Calu3 (cell line): ENCODE results near the gene VPS8. TPM values are rescaled to one million over a fixed set of nuclear protein-coding genes. Genes with fewer than 3 reads are reported as not detected.

Experiments used
- BruUV-seq: library from RNA; stranded (reverse); fragments of 400-500 nt; replicated peaks from 2 replicates; lab custom pipeline; 2021; lab: Mats Ljungman, UMichigan
- CTCF ChIA-PET: fragments of 300-600 bp; sonication (Branson Sonifier 250); formaldehyde crosslinking; loops from one replicate; lab custom pipeline; 2022; ENCODE audit warnings: antibody characterized with exemption; lab: Charles Lee
- DNase-seq: peaks from one replicate; pipeline ENCODE4 v3.0.0; 2022
- H3K27ac Mint-ChIP-seq: one replicate; pipeline ENCODE4 v1.8.0; 2022; ENCODE audit warnings: mixed read lengths; ENCODE audit not compliant: unreplicated experiment
- H3K27me3 Mint-ChIP-seq: one replicate; pipeline ENCODE4 v1.8.0; 2022; ENCODE audit warnings: mixed read lengths; ENCODE audit not compliant: unreplicated experiment
- H3K36me3 Mint-ChIP-seq: one replicate; pipeline ENCODE4 v1.8.0; 2022; ENCODE audit warnings: mild to moderate bottlenecking, moderate library complexity, mixed read lengths; ENCODE audit not compliant: insufficient read depth, unreplicated experiment
- H3K4me1 Mint-ChIP-seq: one replicate; pipeline ENCODE4 v1.8.0; 2022; ENCODE audit warnings: mild to moderate bottlenecking, low read depth, mixed read lengths; ENCODE audit not compliant: unreplicated experiment
- H3K4me3 Mint-ChIP-seq: one replicate; pipeline ENCODE4 v1.8.0; 2022; ENCODE audit warnings: mild to moderate bottlenecking, low read depth, moderate library complexity, mixed read lengths; ENCODE audit not compliant: unreplicated experiment
- H3K9me3 Mint-ChIP-seq: one replicate; pipeline ENCODE4 v1.8.0; 2022; ENCODE audit warnings: low read depth, mixed read lengths; ENCODE audit not compliant: unreplicated experiment
- intact Hi-C: fragments of 100-400 bp; cut with micrococcal nuclease; formaldehyde crosslinking; loops from one replicate; pipeline ENCODE4 v1.10.0; 2022; ENCODE audit not compliant: unreplicated experiment
- total RNA-seq: library from RNA; stranded (reverse); gene quantifications from 2 replicates; pipeline ENCODE4 v1.2.3, GENCODE V29; 2022
- TF ChIP-seq, protein P1 (sequence below): fragments of 200-600 bp; IDR thresholded peaks from one replicate; pipeline ENCODE4 v1.8.0; 2022; ENCODE audit warnings: antibody characterized with exemption; ENCODE audit not compliant: unreplicated experiment

VPS8 gene
- total RNA-seq, 1 experiment from 2014 or later, result 62.5 TPM

DNA sequence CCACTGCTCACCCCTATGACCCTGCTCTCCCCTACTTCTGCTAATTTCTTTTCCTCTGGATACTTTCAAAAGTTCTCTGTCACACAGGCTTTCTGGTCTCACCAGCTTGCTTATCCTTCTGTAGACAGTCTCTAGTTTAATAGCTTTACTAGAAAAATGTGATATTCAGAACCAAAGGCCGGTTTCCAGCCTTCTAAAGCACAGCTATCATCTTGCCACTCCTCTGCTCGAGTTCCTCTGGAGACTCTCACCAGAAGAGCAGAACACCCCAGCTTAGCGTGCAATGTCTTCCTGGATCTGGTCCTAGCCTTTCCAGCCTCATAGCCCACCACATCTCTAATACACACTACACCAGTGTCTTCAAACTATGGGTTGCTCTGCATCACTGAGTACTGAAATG, 1.8 kb upstream of the VPS8 start:
- H3K4me1 Mint-ChIP-seq, result peaks cover 25% of the 10 kb centered on the region
- CTCF ChIA-PET, result no interaction called here
- TF ChIP-seq, protein P1, sequence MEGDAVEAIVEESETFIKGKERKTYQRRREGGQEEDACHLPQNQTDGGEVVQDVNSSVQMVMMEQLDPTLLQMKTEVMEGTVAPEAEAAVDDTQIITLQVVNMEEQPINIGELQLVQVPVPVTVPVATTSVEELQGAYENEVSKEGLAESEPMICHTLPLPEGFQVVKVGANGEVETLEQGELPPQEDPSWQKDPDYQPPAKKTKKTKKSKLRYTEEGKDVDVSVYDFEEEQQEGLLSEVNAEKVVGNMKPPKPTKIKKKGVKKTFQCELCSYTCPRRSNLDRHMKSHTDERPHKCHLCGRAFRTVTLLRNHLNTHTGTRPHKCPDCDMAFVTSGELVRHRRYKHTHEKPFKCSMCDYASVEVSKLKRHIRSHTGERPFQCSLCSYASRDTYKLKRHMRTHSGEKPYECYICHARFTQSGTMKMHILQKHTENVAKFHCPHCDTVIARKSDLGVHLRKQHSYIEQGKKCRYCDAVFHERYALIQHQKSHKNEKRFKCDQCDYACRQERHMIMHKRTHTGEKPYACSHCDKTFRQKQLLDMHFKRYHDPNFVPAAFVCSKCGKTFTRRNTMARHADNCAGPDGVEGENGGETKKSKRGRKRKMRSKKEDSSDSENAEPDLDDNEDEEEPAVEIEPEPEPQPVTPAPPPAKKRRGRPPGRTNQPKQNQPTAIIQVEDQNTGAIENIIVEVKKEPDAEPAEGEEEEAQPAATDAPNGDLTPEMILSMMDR, result no peak

DNA sequence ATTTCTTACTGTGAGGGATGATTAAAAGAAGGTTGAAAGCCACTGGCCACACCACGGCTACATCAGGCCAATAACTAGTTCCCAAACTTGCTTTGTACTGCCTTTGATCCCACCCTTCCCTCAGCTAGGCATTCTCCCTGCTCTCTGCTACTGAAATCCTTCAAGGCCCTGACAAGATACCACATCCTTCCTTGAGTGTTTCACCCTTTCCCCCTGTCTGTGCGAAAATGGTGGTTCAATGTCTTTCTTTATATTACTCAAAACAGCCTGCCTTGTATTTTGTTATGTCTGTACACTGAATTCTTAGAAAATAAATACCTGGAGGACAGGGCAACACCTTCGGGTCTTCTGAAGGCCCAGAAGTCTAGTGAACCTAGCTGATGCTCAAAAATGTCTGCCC, 932 bp upstream of the VPS8 start:
- no peak for DNase-seq
- H3K27me3 Mint-ChIP-seq, result no peaks in the 10 kb centered on the region
- H3K9me3 Mint-ChIP-seq, result no peaks in the 10 kb centered on the region
- TF ChIP-seq, protein P1, result no peak
- no peak overlapping the region for H3K4me3 Mint-ChIP-seq
- H3K36me3 Mint-ChIP-seq, result peaks cover 16% of the 10 kb centered on the region
- CTCF ChIA-PET, result interaction anchor here (0.7 kb wide), 1 partner anchor 330 kb away, joined by 4 read pairs; no protein-coding TSS in a partner anchor
- H3K27ac Mint-ChIP-seq, result no peak overlapping the region
- intact Hi-C loops, result no loop called here
- H3K4me1 Mint-ChIP-seq, result peaks cover 16% of the 10 kb centered on the region
- no TSS peak for BruUV-seq

More for the DNA sequence above, 1.8 kb upstream of the VPS8 start:
- DNase-seq, result no peak
- Mint-ChIP-seq H3K36me3 (peaks cover 16% of the 10 kb centered on the region), H3K27ac (no peak overlapping the region), H3K9me3 (no peaks in the 10 kb centered on the region), H3K4me3 (no peak overlapping the region), H3K27me3 (no peaks in the 10 kb centered on the region)
- no TSS peak for BruUV-seq
- intact Hi-C loops, result no loop called here

DNA sequence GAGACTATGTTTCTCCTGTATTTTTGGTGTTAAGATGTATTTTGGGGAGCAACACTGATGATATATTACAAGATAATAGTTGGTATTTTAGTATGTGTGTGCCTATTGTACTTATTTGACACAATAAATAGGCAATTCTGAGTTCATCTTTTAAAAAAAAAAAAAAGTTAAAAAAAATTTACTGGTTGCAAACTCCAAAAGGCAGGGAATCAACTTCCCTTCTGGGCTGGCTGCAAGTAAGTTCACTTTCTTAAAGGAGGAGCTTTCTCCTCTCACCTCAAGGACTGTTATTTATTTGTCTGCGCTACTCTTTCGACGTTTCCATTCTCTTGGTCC, 335 bp upstream of the VPS8 start:
- CTCF ChIA-PET, result interaction anchor here (1.0 kb wide), 2 partner anchors 26 to 440 kb away, joined by 3 read pairs; no protein-coding TSS in a partner anchor
- Mint-ChIP-seq H3K27me3 (no peaks in the 10 kb centered on the region), H3K9me3 (no peaks in the 10 kb centered on the region), H3K4me3 (peak overlapping the region; percentile 84), H3K27ac (peak overlapping the region; percentile 81), H3K36me3 (peaks cover 16% of the 10 kb centered on the region), H3K4me1 (peaks cover 12% of the 10 kb centered on the region)
- intact Hi-C loops, result no loop called here
- no peak for DNase-seq
- TF ChIP-seq, protein P1, result no peak
- BruUV-seq, result no TSS peak

DNA sequence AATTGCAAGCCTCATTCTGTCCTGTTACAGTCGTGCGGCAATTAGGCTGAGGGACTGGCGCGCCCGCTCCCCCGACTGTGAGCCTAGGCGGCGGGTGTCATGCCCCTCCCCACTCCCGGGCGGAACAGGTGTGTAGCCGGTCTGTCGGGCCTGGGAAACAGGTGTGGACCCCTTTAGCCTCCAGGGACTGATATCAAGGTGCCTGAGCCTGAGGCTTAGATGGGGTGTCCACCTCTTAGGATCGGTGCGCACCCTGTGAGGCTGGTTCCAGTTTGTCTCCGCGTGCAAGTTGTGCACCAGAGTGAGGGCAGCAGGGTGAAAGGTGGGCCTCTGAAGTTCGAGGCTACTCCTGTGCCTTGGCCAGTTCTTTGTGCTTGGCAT, 686 bp downstream of the VPS8 start:
- CTCF ChIA-PET, result interaction anchor here (0.6 to 1.4 kb wide), 5 partner anchors 11 to 441 kb away, joined by 3 to 4 read pairs (median 3); partner anchors contain the start of gene EPHB3
- H3K36me3 Mint-ChIP-seq, result peaks cover 16% of the 10 kb centered on the region
- H3K9me3 Mint-ChIP-seq, result no peaks in the 10 kb centered on the region
- no peaks in the 10 kb centered on the region for H3K27me3 Mint-ChIP-seq
- H3K27ac Mint-ChIP-seq, result peak overlapping the region; percentile 14
- intact Hi-C loops, result no loop called here
- TF ChIP-seq, protein P1, result no peak
- peak overlapping the region; percentile 84 for H3K4me3 Mint-ChIP-seq
- peaks cover 12% of the 10 kb centered on the region for H3K4me1 Mint-ChIP-seq
- peak; percentile 36 for DNase-seq
- BruUV-seq, result no TSS peak
